Type B pancreatic cell (in vitro differentiated cells): Measurements from ENCODE around the gene PTS. TPM values are rescaled to one million over a fixed set of nuclear protein-coding genes. Genes with fewer than 3 reads are reported as not detected.

Source experiments
- DNase-seq: peaks from one replicate; pipeline ENCODE4 v3.0.0; 2021; ENCODE audit warnings: mixed read lengths; ENCODE audit not compliant: unreplicated experiment; ENCODE audit errors: extremely low spot score
- H3K27ac Mint-ChIP-seq: 2 replicates; pipeline ENCODE4 v1.8.0; 2021; ENCODE audit warnings: mild to moderate bottlenecking, mixed read lengths
- H3K27me3 Mint-ChIP-seq: 2 replicates; pipeline ENCODE4 v1.8.0; 2021; ENCODE audit warnings: mixed read lengths
- H3K36me3 Mint-ChIP-seq: 2 replicates; pipeline ENCODE4 v1.8.0; 2021; ENCODE audit warnings: mixed read lengths
- H3K4me1 Mint-ChIP-seq: one replicate; pipeline ENCODE4 v1.8.0; 2021; ENCODE audit warnings: mixed read lengths; ENCODE audit not compliant: unreplicated experiment
- H3K4me3 Mint-ChIP-seq: 2 replicates; pipeline ENCODE4 v1.8.0; 2021; ENCODE audit warnings: mild to moderate bottlenecking, mixed read lengths
- H3K9me3 Mint-ChIP-seq: 2 replicates; pipeline ENCODE4 v1.8.0; 2021; ENCODE audit warnings: mixed read lengths
- CTCF ChIP-seq: fragments of 200-600 bp; sonication (generic); conservative IDR thresholded peaks from 2 replicates; pipeline ENCODE4 v1.5.0; 2021; ENCODE audit warnings: antibody characterized with exemption, mild to moderate bottlenecking
- total RNA-seq: library from RNA; stranded (reverse); gene quantifications from 2 replicates; pipeline ENCODE4 v1.2.1, GENCODE V29; 2021; ENCODE audit warnings: low replicate concordance

Gene PTS
- total RNA-seq, 1 donor from 2014 or later, result 35.1 TPM

DNA sequence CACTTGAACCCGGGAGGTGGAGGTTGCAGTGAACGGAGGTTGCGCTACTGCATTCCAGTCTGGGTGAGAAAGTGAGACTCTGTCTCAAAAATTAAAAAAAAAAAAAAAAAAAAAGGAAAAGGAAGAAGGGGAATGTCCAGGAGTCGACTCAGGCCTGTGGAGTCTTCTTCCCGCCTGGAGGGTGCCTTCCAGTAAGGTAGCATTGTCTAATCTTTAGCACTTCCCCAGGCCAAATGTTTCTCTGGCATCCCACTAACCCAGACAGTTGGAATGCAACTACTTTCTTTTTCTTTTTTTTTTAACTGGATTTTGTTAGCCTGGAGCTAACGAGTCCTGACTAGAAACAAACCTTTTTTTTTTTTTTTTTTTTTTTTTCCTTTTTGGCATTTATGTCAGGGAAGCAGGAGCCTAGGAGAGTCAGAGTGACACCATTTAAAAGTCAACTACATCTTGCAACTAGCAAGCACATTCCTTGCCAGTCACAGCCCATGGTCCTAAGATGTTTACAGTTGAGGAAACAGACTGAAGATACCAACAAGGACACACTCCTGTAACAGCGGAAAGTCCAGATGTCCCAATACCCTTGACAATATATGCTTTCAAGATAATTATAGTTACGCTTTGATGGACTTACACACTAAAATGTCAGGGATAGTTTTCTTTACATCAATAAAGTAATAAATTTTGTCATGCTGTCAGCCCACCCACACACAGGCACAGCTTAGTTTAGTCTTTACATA lies 23.8 kb downstream of the PTS start:
- H3K4me1 Mint-ChIP-seq, result no peaks in the 10 kb centered on the region
- H3K27ac Mint-ChIP-seq, result no peak overlapping the region
- no peaks in the 10 kb centered on the region for H3K36me3 Mint-ChIP-seq
- TF ChIP-seq CTCF, result no peak
- peaks cover 5% of the 10 kb centered on the region for H3K27me3 Mint-ChIP-seq
- DNase-seq, result no peak
- no peak overlapping the region for H3K4me3 Mint-ChIP-seq
- no peaks in the 10 kb centered on the region for H3K9me3 Mint-ChIP-seq

GRCh38 chr11:112253605-112254242 lies 27.5 kb downstream of the PTS start:
- Mint-ChIP-seq H3K9me3 (no peaks in the 10 kb centered on the region), H3K4me1 (no peaks in the 10 kb centered on the region), H3K27ac (no peak overlapping the region), H3K36me3 (no peaks in the 10 kb centered on the region), H3K27me3 (peaks cover 9% of the 10 kb centered on the region), H3K4me3 (no peak overlapping the region)
- no peak for TF ChIP-seq CTCF
- DNase-seq, result no peak

DNA sequence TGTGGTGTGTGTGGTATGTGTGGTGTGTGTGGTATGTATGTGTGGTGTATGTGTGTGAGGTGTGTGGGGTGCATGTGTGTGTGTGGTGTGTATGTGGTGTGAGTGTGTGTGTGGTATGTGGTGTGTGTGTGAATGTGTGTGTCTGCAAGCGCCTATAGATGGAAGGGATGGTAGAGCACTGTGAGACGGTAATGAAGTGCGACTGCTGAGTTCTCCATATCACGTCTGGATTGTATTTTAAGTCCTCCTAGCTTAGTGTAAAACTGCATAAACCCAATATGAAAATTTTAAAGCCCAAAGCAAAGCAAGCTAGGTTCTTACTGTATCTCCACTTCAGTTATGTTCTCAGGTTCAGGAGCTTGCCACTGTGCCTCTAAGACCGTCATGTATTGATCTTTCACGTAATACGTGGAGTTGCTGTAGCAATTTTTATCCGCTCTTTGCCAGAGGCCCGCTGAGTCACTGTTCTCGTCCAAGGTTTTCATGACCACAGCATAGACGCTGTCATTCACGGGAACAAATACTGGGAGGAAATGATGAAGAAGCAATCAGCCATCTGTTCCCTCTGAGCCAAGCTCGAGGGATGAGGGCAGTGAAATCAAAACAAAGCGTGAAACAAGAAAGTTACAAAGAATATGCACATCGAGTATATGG lies 29.0 kb downstream of the PTS start:
- no peak overlapping the region for H3K4me3 Mint-ChIP-seq
- no peak for DNase-seq
- H3K27me3 Mint-ChIP-seq, result peaks cover 6% of the 10 kb centered on the region
- H3K36me3 Mint-ChIP-seq, result no peaks in the 10 kb centered on the region
- no peak overlapping the region for H3K27ac Mint-ChIP-seq
- TF ChIP-seq CTCF, result no peak
- H3K9me3 Mint-ChIP-seq, result no peaks in the 10 kb centered on the region
- no peaks in the 10 kb centered on the region for H3K4me1 Mint-ChIP-seq

- TF ChIP-seq CTCF, result no peak
- no peak within 1 kb of the TSS for H3K27ac Mint-ChIP-seq
- no peaks in the 10 kb centered on the region for H3K36me3 Mint-ChIP-seq
- H3K4me3 Mint-ChIP-seq, result no peak within 1 kb of the TSS
- DNase-seq, result no peak
- no peaks in the 10 kb centered on the region for H3K4me1 Mint-ChIP-seq
- H3K9me3 Mint-ChIP-seq, result no peaks in the 10 kb centered on the region
- H3K27me3 Mint-ChIP-seq, result peaks cover 4% of the 10 kb centered on the region
Observed at GRCh38 chr11:112260490-112260889, 34.3 kb downstream of the PTS start, which contains the start of gene PLET1. TSS of gene PLET1 (minus strand) at chr11:112260860. CDS start at chr11:112260589, 271 bp downstream.

- H3K9me3 Mint-ChIP-seq, result no peaks in the 10 kb centered on the region
- H3K4me3 Mint-ChIP-seq, result no peak overlapping the region
- H3K27me3 Mint-ChIP-seq, result no peaks in the 10 kb centered on the region
- no peak overlapping the region for H3K27ac Mint-ChIP-seq
- no peaks in the 10 kb centered on the region for H3K36me3 Mint-ChIP-seq
- H3K4me1 Mint-ChIP-seq, result no peaks in the 10 kb centered on the region
- DNase-seq, result no peak
- no peak for TF ChIP-seq CTCF
Observed at GRCh38 chr11:112265659-112266409, 39.6 kb downstream of the PTS start.
